Neural crest cell (in vitro differentiated cells): ENCODE results near the gene SSNA1. TPM values are rescaled to one million over a fixed set of nuclear protein-coding genes. Genes with fewer than 3 reads are reported as not detected.

ENCODE experiments used
- DNase-seq: peaks from one replicate; pipeline ENCODE4 v3.0.0; 2021; ENCODE audit warnings: low read depth, mixed read lengths, low spot score
- H3K27ac Mint-ChIP-seq: one replicate; pipeline ENCODE4 v1.8.0; 2021; ENCODE audit warnings: mild to moderate bottlenecking, mixed read lengths; ENCODE audit not compliant: unreplicated experiment
- H3K27me3 Mint-ChIP-seq: 2 replicates; pipeline ENCODE4 v1.8.0; 2021; ENCODE audit warnings: low read depth, mild to moderate bottlenecking, mixed read lengths
- H3K36me3 Mint-ChIP-seq: 2 replicates; pipeline ENCODE4 v1.8.0; 2021; ENCODE audit warnings: low read depth, mild to moderate bottlenecking, mixed read lengths
- H3K4me1 Mint-ChIP-seq: 2 replicates; pipeline ENCODE4 v1.8.0; 2021; ENCODE audit warnings: mixed read lengths
- H3K4me3 Mint-ChIP-seq: one replicate; pipeline ENCODE4 v1.8.0; 2021; ENCODE audit warnings: mild to moderate bottlenecking, mixed read lengths
- H3K9me3 Mint-ChIP-seq: 2 replicates; pipeline ENCODE4 v1.8.0; 2021; ENCODE audit warnings: mixed read lengths
- CTCF ChIP-seq: fragments of 200-600 bp; sonication (generic); conservative IDR thresholded peaks from 2 replicates; pipeline ENCODE4 v1.5.0; 2021; ENCODE audit warnings: antibody characterized with exemption, mild to moderate bottlenecking
- total RNA-seq: library from RNA; stranded (reverse); gene quantifications from 2 replicates; pipeline ENCODE4 v1.2.1, GENCODE V29; 2021

SSNA1 gene
- total RNA-seq, 1 donor from 2014 or later = 66.4 TPM

GRCh38 chr9:137141050-137141810, 47.2 kb upstream of the SSNA1 start:
- no peak overlapping the region for H3K27ac Mint-ChIP-seq
- no peak for DNase-seq
- H3K9me3 Mint-ChIP-seq = no peaks in the 10 kb centered on the region
- H3K36me3 Mint-ChIP-seq = no peaks in the 10 kb centered on the region
- no peak overlapping the region for H3K4me3 Mint-ChIP-seq
- no peaks in the 10 kb centered on the region for H3K4me1 Mint-ChIP-seq
- TF ChIP-seq CTCF = no peak
- peaks cover 84% of the 10 kb centered on the region for H3K27me3 Mint-ChIP-seq

- DNase-seq = no peak
- Mint-ChIP-seq H3K27me3 (peaks cover 81% of the 10 kb centered on the region), H3K36me3 (no peaks in the 10 kb centered on the region), H3K4me3 (no peak overlapping the region), H3K4me1 (no peaks in the 10 kb centered on the region), H3K9me3 (no peaks in the 10 kb centered on the region), H3K27ac (no peak overlapping the region)
- TF ChIP-seq CTCF = no peak
Observed at GRCh38 chr9:137141976-137142936, 46.2 kb upstream of the SSNA1 start.

- Mint-ChIP-seq H3K4me3 (no peak overlapping the region), H3K9me3 (no peaks in the 10 kb centered on the region), H3K36me3 (no peaks in the 10 kb centered on the region), H3K4me1 (no peaks in the 10 kb centered on the region), H3K27ac (no peak overlapping the region), H3K27me3 (peaks cover 75% of the 10 kb centered on the region)
- no peak for TF ChIP-seq CTCF
- DNase-seq = no peak
Observed at GRCh38 chr9:137143459-137143858, 45.0 kb upstream of the SSNA1 start.

- Mint-ChIP-seq H3K9me3 (no peaks in the 10 kb centered on the region), H3K27ac (no peak overlapping the region), H3K4me1 (no peaks in the 10 kb centered on the region), H3K36me3 (no peaks in the 10 kb centered on the region), H3K27me3 (peaks cover 61% of the 10 kb centered on the region), H3K4me3 (no peak overlapping the region)
- DNase-seq = no peak
- no peak for TF ChIP-seq CTCF
Observed at GRCh38 chr9:137145731-137146526, 42.5 kb upstream of the SSNA1 start.

- Mint-ChIP-seq H3K27ac (no peak overlapping the region), H3K27me3 (peaks cover 55% of the 10 kb centered on the region), H3K36me3 (no peaks in the 10 kb centered on the region), H3K4me1 (no peaks in the 10 kb centered on the region), H3K4me3 (no peak overlapping the region), H3K9me3 (no peaks in the 10 kb centered on the region)
- TF ChIP-seq CTCF = no peak
- no peak for DNase-seq
Observed at GRCh38 chr9:137146527-137146918, 42.0 kb upstream of the SSNA1 start.
